H7 (cell line): ENCODE measurements around the gene TFEB. TPM values are rescaled to one million over a fixed set of nuclear protein-coding genes. Genes with fewer than 3 reads are reported as not detected.
A peak's percentile ranks its signal among the peaks of the same experiment; 100 is the strongest.

Source experiments
- DNase-seq: peaks from one replicate; pipeline ENCODE4 v3.0.0; 2012
- H3K27me3 ChIP-seq: 2 replicates; pipeline ENCODE4 v1.6.0; 2011; ENCODE audit warnings: mild to moderate bottlenecking, low read length; ENCODE audit not compliant: control insufficient read depth, insufficient read depth
- H3K36me3 ChIP-seq: replicated peaks from 2 replicates; pipeline ENCODE4 v1.5.1; 2011; ENCODE audit warnings: low read length; ENCODE audit not compliant: control insufficient read depth, insufficient read depth
- H3K4me3 ChIP-seq: 2 replicates; pipeline ENCODE4 v1.5.1; 2011; ENCODE audit warnings: low read depth, mild to moderate bottlenecking, control low read depth, low read length, moderate library complexity; ENCODE audit not compliant: insufficient read depth
- total RNA-seq: library from RNA; depleted of rRNA; stranded (reverse); fragments of >200 nt; shearing (Covaris generic); gene quantifications from 2 replicates; pipeline ENCODE4 v1.2.3, GENCODE V29; 2014

Gene TFEB
- total RNA-seq, 1 experiment from 2014 or later = 1.4 TPM

- H3K36me3 ChIP-seq = no peaks in the 10 kb centered on the region
- H3K4me3 ChIP-seq = no peak overlapping the region
- peaks cover 5% of the 10 kb centered on the region; the same call in 1 of the 2 replicates for H3K27me3 ChIP-seq
- no peak for DNase-seq
These were observed 55.7 kb downstream of the TFEB start for GRCh38 chr6:41679696-41680095.

GRCh38 chr6:41678511-41679084, 56.8 kb downstream of the TFEB start:
- H3K36me3 ChIP-seq = no peaks in the 10 kb centered on the region
- H3K27me3 ChIP-seq = peaks cover 4% of the 10 kb centered on the region; the same call in 1 of the 2 replicates
- no peak overlapping the region for H3K4me3 ChIP-seq
- DNase-seq = no peak

- H3K4me3 ChIP-seq = no peak overlapping the region
- DNase-seq = no peak
- peaks cover 4% of the 10 kb centered on the region; the same call in 1 of the 2 replicates for H3K27me3 ChIP-seq
- no peaks in the 10 kb centered on the region for H3K36me3 ChIP-seq
These were observed 58.1 kb downstream of the TFEB start for GRCh38 chr6:41677124-41677921.

GRCh38 chr6:41676431-41676830, 59.0 kb downstream of the TFEB start:
- peaks cover 4% of the 10 kb centered on the region; the same call in 1 of the 2 replicates for H3K27me3 ChIP-seq
- H3K36me3 ChIP-seq = no peaks in the 10 kb centered on the region
- H3K4me3 ChIP-seq = no peak overlapping the region
- no peak for DNase-seq

- no peaks in the 10 kb centered on the region for H3K36me3 ChIP-seq
- no peak overlapping the region for H3K4me3 ChIP-seq
- DNase-seq = no peak
- H3K27me3 ChIP-seq = peaks cover 4% of the 10 kb centered on the region; the same call in 1 of the 2 replicates
These were observed 59.4 kb downstream of the TFEB start for GRCh38 chr6:41675992-41676391.

- no peak overlapping the region for H3K4me3 ChIP-seq
- peaks cover 4% of the 10 kb centered on the region; the same call in 1 of the 2 replicates for H3K27me3 ChIP-seq
- H3K36me3 ChIP-seq = no peaks in the 10 kb centered on the region
- DNase-seq = no peak
These were observed 60.1 kb downstream of the TFEB start for GRCh38 chr6:41675176-41675775.

- DNase-seq = no peak
- H3K4me3 ChIP-seq = no peak overlapping the region
- H3K27me3 ChIP-seq = peaks cover 4% of the 10 kb centered on the region; the same call in 1 of the 2 replicates
- H3K36me3 ChIP-seq = no peaks in the 10 kb centered on the region
These were observed 61.0 kb downstream of the TFEB start for GRCh38 chr6:41674231-41675000.

GRCh38 chr6:41673704-41674000, 61.8 kb downstream of the TFEB start:
- no peak for DNase-seq
- H3K27me3 ChIP-seq = peaks cover 3% of the 10 kb centered on the region; the same call in 1 of the 2 replicates
- no peak overlapping the region for H3K4me3 ChIP-seq
- H3K36me3 ChIP-seq = no peaks in the 10 kb centered on the region

GRCh38 chr6:41672816-41673703, 62.3 kb downstream of the TFEB start:
- Histone ChIP-seq H3K27me3 (peaks cover 3% of the 10 kb centered on the region; the same call in 1 of the 2 replicates), H3K4me3 (no peak overlapping the region), H3K36me3 (no peaks in the 10 kb centered on the region)
- DNase-seq = peak; percentile 63

- Histone ChIP-seq H3K4me3 (no peak overlapping the region), H3K36me3 (no peaks in the 10 kb centered on the region), H3K27me3 (peaks cover under 1% of the 10 kb centered on the region; the same call in 1 of the 2 replicates)
- no peak for DNase-seq
These were observed 63.4 kb downstream of the TFEB start for GRCh38 chr6:41672016-41672415.

GRCh38 chr6:41671376-41671775, 64.0 kb downstream of the TFEB start:
- Histone ChIP-seq H3K27me3 (no peaks in the 10 kb centered on the region), H3K4me3 (no peak overlapping the region), H3K36me3 (no peaks in the 10 kb centered on the region)
- DNase-seq = no peak

- DNase-seq = no peak
- no peaks in the 10 kb centered on the region for H3K36me3 ChIP-seq
- H3K27me3 ChIP-seq = no peaks in the 10 kb centered on the region
These were observed 64.6 kb downstream of the TFEB start for GRCh38 chr6:41670703-41671360.

GRCh38 chr6:41668968-41669367, 66.4 kb downstream of the TFEB start:
- no peak overlapping the region for H3K4me3 ChIP-seq
- DNase-seq = no peak
- no peaks in the 10 kb centered on the region for H3K36me3 ChIP-seq
- H3K27me3 ChIP-seq = no peaks in the 10 kb centered on the region

More at GRCh38 chr6:41670703-41671360, 64.6 kb downstream of the TFEB start:
- H3K4me3 ChIP-seq = no peak overlapping the region
